ENCODE results near the gene FHOD3. TPM values are rescaled to one million over a fixed set of nuclear protein-coding genes. Genes with fewer than 3 reads are reported as not detected.

Gene FHOD3
- total and polyA plus RNA-seq, 2 of the 13 experiments (the other 11 are each of a cell fraction or from before 2014, with no cell fraction given) = 0.07 TPM; not detected in 1

DNA sequence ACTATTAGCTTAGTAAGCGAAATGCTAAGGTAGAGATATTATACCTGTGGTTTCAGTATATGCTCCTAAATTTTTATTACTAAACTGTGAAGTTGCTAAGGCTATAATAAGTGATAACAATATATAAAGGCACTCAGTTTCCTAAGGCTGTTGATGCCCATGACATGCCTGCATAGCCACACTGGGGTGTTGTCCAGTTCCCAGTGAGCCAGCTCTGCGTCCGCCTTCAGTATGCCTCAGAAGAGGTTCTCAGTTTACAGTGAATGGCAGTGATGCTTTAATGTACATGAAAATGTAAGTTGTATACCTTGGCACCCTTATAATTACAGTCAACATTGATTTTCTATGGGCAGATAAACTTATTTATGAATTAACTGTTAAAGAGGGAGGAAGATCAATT, 7.2 kb downstream of the FHOD3 start:
- 0 out of 2 replicates have a peak, but pooled peaks cover 4% of the 10 kb centered on the region for H3K4me1 ChIP-seq (ENCODE audit: insufficient read depth, low read length)
- no peak overlapping the region for H3K9ac ChIP-seq (ENCODE audit: insufficient read depth, low read depth, low read length)
- in situ Hi-C loops (cut with HindIII; ENCODE audit: extremely low pct_ligation_motif_present, low pct_unique_long_range_greater_than_20kb) (no loop called here), intact Hi-C loops (cut with micrococcal nuclease; ENCODE audit: unreplicated experiment) (no loop called here)
- peaks cover 0 to 30% of the 10 kb centered on the region in 2 experiments; a peak in 2 of 5 replicates for H3K27me3 ChIP-seq (ENCODE audit: control insufficient read depth in 1 of 2, insufficient read depth in 2 of 2, low read length in 2 of 2)
- H3K4me3 ChIP-seq (replicated peaks in 1 of 3; ENCODE audit: insufficient read depth in 1 of 3, low read depth in 2 of 3, low read length in 3 of 3) = no peak overlapping the region
- ChIA-PET CTCF (ENCODE audit: low intra/inter-chr PET ratio, low total read pairs) (no interaction called here), POLR2A (no interaction called here)
- H3K27ac ChIP-seq (ENCODE audit: extremely low read length, insufficient read depth, low read length) = no peak overlapping the region
- no peak overlapping the region for H3K4me2 ChIP-seq (ENCODE audit: low read depth, low read length)
- DNase-seq (ENCODE audit: low spot score) (no peak), FAIRE-seq (no peak), ATAC-seq (no peak)
- no peaks in the 10 kb centered on the region for H3K36me3 ChIP-seq (replicated peaks in 1 of 2; ENCODE audit: control insufficient read depth in 1 of 2, insufficient read depth in 2 of 2, low read length in 2 of 2)
- H2AFZ ChIP-seq (ENCODE audit: low read length) = no peak overlapping the region
- 31% methylated on average over 3 of the region's 3 CpGs for WGBS (ENCODE audit: low lambda C conversion rate)
- H4K20me1 ChIP-seq (ENCODE audit: insufficient read depth, low read length) = no peaks in the 10 kb centered on the region
- H3K9me3 ChIP-seq (ENCODE audit: low read length) = no peaks in the 10 kb centered on the region
- TF ChIP-seq TMF1 (CRISPR knock-in tag; IDR thresholded peaks at IDR 0.05; ENCODE audit: low read depth) = no peak
- TF ChIP-seq NFIB (CRISPR knock-in tag; IDR thresholded peaks at IDR 0.05; ENCODE audit: borderline replicate concordance) = no peak
- TF ChIP-seq ZNF775 (CRISPR knock-in tag; IDR thresholded peaks at IDR 0.05; ENCODE audit: borderline replicate concordance) = no peak
- no peak for TF ChIP-seq PRPF4 (IDR thresholded peaks at IDR 0.05; ENCODE audit: low read depth, low read length, poor library complexity, severe bottlenecking)
- TF ChIP-seq SRSF9 (IDR thresholded peaks at IDR 0.05; ENCODE audit: borderline replicate concordance, insufficient read depth, low read depth, low read length, poor library complexity, severe bottlenecking) = no peak
- no peak for TF ChIP-seq ZFP36L2 (CRISPR knock-in tag; IDR thresholded peaks at IDR 0.05)
- no peak for TF ChIP-seq U2AF2 (IDR thresholded peaks at IDR 0.05; ENCODE audit: low read depth, low read length)
- TF ChIP-seq, protein P1, sequence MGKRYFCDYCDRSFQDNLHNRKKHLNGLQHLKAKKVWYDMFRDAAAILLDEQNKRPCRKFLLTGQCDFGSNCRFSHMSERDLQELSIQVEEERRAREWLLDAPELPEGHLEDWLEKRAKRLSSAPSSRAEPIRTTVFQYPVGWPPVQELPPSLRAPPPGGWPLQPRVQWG (CRISPR knock-in tag; IDR thresholded peaks at IDR 0.05; ENCODE audit: borderline replicate concordance, low read depth) = no peak
- TF ChIP-seq JUNB (CRISPR knock-in tag; IDR thresholded peaks at IDR 0.05; ENCODE audit: borderline replicate concordance) = no peak
- TF ChIP-seq, protein P2, sequence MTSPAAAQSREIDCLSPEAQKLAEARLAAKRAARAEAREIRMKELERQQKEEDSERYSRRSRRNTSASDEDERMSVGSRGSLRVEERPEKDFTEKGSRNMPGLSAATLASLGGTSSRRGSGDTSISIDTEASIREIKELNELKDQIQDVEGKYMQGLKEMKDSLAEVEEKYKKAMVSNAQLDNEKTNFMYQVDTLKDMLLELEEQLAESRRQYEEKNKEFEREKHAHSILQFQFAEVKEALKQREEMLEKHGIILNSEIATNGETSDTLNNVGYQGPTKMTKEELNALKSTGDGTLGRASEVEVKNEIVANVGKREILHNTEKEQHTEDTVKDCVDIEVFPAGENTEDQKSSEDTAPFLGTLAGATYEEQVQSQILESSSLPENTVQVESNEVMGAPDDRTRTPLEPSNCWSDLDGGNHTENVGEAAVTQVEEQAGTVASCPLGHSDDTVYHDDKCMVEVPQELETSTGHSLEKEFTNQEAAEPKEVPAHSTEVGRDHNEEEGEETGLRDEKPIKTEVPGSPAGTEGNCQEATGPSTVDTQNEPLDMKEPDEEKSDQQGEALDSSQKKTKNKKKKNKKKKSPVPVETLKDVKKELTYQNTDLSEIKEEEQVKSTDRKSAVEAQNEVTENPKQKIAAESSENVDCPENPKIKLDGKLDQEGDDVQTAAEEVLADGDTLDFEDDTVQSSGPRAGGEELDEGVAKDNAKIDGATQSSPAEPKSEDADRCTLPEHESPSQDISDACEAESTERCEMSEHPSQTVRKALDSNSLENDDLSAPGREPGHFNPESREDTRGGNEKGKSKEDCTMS (CRISPR knock-in tag; conservative IDR thresholded peaks at IDR 0.05) = no peak
- no peak for TF ChIP-seq ZNF335 (CRISPR knock-in tag; IDR thresholded peaks at IDR 0.05)
- TF ChIP-seq PAWR (CRISPR knock-in tag; IDR thresholded peaks at IDR 0.05; ENCODE audit: borderline replicate concordance) = no peak
- TF ChIP-seq CC2D1A (CRISPR knock-in tag; IDR thresholded peaks at IDR 0.05) = no peak
- no peak for TF ChIP-seq ZNF382 (CRISPR knock-in tag; IDR thresholded peaks at IDR 0.05; ENCODE audit: borderline replicate concordance)
- TF ChIP-seq ZNF326 (CRISPR knock-in tag; IDR thresholded peaks at IDR 0.05; ENCODE audit: borderline replicate concordance) = no peak
- no peak for TF ChIP-seq KMT2B (CRISPR knock-in tag; IDR thresholded peaks at IDR 0.05)
- TF ChIP-seq SAP130 (CRISPR knock-in tag; IDR thresholded peaks at IDR 0.05; ENCODE audit: low read depth) = no peak
- no peak for TF ChIP-seq ZNF577 (CRISPR knock-in tag; IDR thresholded peaks at IDR 0.05; ENCODE audit: borderline replicate concordance, low read depth)
- no peak for TF ChIP-seq FOSL1 (CRISPR knock-in tag; IDR thresholded peaks at IDR 0.05; ENCODE audit: borderline replicate concordance)
- no peak for TF ChIP-seq RFXANK (CRISPR knock-in tag; IDR thresholded peaks at IDR 0.05)
- H3K79me2 ChIP-seq (ENCODE audit: insufficient read depth, low read length) = no peaks in the 10 kb centered on the region
- no TSS peak for BruUV-seq (replicated peaks)

Measured in HepG2 (cell line).